Activated CD8-positive, alpha-beta memory T cell treated with anti-CD3 and anti-CD28 coated beads, Interleukin-2, amount 50 U/mL, for 24 hours (primary cell): ENCODE results near the gene BMP7.

Experiments used
- DNase-seq: peaks from one replicate; pipeline ENCODE4 v3.0.0-alpha.2; 2020; ENCODE audit errors: extremely low read depth

The BMP7 gene

GRCh38 chr20:57211406-57211805 lies 55.0 kb downstream of the BMP7 start:
- no peak for DNase-seq

- DNase-seq, result no peak
Measured at GRCh38 chr20:57210911-57211280, 55.5 kb downstream of the BMP7 start.

GRCh38 chr20:57210054-57210910 lies 56.2 kb downstream of the BMP7 start:
- DNase-seq, result no peak

GRCh38 chr20:57209413-57209812 lies 57.0 kb downstream of the BMP7 start:
- DNase-seq, result no peak

- no peak for DNase-seq
Measured at GRCh38 chr20:57208198-57208597, 58.2 kb downstream of the BMP7 start.

- DNase-seq, result no peak
Measured at GRCh38 chr20:57207251-57207650, 59.2 kb downstream of the BMP7 start.

- DNase-seq, result no peak
Measured at GRCh38 chr20:57205606-57206219, 60.7 kb downstream of the BMP7 start.

- no peak for DNase-seq
Measured at GRCh38 chr20:57203986-57204385, 62.5 kb downstream of the BMP7 start.

- no peak for DNase-seq
Measured at GRCh38 chr20:57203204-57203603, 63.2 kb downstream of the BMP7 start.

- DNase-seq, result no peak
Measured at GRCh38 chr20:57202309-57202708, 64.1 kb downstream of the BMP7 start.

GRCh38 chr20:57200882-57201695 lies 65.4 kb downstream of the BMP7 start:
- DNase-seq, result no peak

GRCh38 chr20:57199656-57200405 lies 66.6 kb downstream of the BMP7 start:
- DNase-seq, result no peak

- DNase-seq, result no peak
Measured at GRCh38 chr20:57198132-57199072, 68.0 kb downstream of the BMP7 start.

GRCh38 chr20:57197352-57198131 lies 68.9 kb downstream of the BMP7 start:
- DNase-seq, result no peak

GRCh38 chr20:57195469-57196100 lies 70.9 kb downstream of the BMP7 start:
- no peak for DNase-seq

- no peak for DNase-seq
Measured at GRCh38 chr20:57195023-57195422, 71.4 kb downstream of the BMP7 start.

GRCh38 chr20:57194154-57194553 lies 72.3 kb downstream of the BMP7 start:
- no peak for DNase-seq

GRCh38 chr20:57193094-57193493 lies 73.3 kb downstream of the BMP7 start:
- no peak for DNase-seq

- DNase-seq, result no peak
Measured at GRCh38 chr20:57192311-57192710, 74.1 kb downstream of the BMP7 start.
